ENCODE data around the gene C20orf202.

C20orf202 gene

DNA sequence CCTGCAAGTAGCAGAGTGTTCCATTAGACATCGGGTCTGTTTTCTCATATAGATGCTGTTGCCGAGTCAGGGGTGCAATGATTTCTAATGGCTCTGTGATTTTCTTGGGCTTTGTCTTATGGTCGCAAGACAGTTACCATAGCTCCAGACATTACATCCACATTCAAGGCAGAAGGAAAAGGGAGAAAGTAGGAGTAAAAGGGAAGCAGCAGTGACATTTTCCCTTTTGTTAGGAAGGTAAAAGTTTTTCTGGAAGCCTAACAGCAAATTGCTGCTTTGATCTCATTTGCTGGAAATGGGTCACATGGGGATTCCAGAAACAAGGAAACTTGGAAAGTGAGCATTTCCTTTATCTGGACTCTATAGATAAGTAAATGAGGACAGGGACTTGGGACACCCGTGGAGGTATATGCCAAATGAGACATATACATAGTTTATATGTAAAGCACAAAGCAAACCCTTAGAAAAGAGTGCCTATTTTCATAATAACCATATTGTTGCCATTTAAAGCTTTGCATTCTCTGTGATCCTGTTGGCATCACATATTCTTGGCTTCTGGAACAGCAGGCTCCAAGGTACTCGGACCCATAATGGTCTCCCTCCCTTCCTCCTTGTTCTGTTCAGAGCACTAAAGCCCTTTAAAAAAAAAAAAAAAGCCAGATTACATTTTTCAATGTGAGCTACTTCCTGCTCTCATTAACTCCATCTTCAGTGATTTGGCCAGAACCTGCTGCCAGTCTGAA lies at the start of gene C20orf202:
TSS of gene C20orf202 (plus strand) at position 693 of the 743 bp plus-strand sequence. CDS start 132 bp downstream, outside the sequence.
- no peak for DNase-seq

DNA sequence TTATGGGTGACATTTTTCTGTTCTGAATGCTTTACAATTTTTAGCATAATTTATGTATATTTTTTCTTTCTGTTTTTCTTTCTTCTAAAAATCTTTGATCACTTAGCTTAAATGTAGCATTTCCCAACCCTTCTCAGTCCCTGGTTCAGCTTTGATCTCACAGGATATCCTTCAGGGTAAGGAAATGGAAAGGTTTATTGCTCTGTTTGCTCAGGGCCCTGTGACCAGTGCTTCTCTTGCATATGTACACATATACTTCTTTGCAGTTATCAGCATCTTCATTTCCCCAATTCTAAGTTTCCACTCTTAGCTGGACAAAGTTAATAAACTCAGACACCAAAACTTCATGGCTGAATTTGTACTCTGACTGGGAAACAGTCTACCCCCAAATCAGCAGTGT lies 49.0 kb upstream of the C20orf202 start:
- no peak for DNase-seq

DNA sequence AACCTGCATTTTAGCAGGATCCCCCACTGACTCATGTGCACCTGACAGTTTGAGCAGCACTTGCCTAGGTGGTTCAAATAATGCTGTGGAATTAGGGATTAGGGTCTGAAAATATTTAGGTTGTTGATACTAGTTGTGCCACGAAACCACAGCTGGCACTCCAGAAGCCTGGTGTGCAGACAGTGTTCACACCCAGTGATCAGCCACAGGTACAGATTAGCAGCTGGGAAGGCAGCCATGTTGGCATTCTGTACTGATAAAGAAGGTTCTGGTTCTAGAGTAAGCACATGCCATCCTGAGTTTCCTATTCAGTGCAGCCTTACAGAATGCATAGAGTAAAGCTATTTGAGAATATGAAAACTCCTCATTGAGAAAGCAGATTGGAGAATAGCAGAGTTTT lies 48.6 kb upstream of the C20orf202 start:
- no peak for DNase-seq

DNA sequence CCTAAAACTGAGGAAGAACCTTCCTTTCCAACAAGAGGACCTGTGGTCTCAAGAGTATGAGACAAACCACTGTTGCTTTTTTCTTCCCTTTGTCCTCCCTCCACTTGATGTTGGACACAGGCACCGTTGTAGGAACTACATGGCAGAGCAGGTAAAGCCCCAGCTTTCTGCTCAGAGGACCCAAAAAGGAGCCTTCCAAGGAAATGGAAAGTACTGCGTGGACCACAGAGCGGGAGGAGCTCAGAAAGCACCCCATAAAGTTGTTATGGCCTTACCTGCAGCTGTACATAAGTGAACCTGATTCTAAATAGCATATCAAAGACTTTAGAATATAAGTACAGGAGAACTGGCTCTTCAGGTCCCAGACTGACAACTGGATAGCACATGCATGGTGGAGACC lies 47.9 kb upstream of the C20orf202 start:
- DNase-seq, result no peak

DNA sequence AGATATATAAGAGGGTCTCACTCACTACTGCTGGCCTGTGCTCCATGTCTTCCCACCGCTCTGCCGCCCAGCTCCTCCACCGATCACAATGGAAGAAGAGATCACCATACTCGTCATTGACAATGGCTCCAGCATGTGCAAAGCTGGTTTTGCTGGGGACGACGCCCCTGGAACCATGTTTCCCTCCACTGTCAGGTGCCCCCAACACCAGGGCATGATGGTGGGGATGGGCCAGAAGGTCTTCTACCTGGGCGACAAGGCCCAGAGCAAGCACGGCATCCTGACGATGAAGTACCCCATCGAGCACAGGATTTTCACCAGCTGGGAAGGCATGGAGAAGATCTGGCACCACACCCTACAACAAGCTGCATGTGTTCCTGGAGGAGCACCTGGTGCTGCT lies 42.8 kb upstream of the C20orf202 start:
- no peak for DNase-seq

DNA sequence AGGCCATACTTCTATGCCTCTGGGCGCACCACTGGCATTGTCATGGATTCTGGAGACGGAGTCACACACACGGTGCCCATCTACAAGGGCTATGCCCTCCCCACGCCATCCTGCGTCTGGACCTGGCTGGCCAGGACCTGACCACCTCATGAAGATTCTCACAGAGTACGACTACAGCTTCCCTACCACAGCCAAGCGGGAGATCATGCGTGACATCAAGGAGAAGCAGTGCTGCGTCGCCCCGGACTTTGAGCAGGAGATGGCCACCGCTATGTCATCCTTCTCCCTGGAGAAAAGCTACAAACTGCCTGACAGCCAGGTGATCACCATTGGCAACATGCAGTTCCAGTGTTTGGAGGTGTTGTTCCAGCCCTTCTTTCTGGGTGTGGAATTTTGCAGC lies 42.3 kb upstream of the C20orf202 start:
- no peak for DNase-seq

DNA sequence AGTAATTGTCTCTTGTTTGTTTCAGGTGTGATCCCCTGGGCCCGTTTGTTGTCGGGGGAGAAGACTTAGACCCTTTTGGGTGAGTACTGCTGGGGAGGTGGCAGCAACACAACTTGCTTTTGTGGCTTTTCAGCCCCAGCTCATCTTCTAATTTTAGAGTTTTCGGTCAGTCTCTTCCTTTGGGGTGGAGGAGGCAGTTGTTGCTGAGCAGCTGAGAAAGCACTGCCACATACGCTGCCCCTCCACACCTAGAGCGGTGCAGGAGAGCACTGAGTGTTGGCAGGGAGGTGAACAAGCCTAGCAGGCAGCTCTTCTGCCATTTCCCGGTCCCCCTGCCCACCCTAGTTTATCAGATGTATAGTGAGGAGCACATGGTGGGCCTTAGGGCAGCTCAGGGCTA lies 40.1 kb upstream of the C20orf202 start:
- no peak for DNase-seq

DNA sequence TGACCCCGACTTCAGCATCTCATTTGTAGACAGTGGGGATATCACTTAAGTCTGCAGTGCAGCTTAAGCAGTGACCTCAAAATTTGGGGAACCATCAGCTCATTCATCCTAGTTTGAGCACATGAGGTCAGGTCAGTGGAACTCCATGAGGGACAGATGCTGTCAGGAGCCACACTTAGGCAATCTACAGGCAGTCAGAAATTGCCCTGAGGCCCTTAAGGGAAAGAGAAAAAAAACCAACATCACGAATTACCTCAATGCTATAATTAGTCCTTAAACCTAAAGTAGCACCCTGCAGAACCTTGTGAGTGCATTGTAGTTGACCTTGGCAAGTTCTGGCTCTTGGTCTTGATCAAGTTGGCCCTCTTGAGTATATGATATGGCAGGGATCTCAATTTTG lies 39.6 kb upstream of the C20orf202 start:
- DNase-seq, result no peak

DNA sequence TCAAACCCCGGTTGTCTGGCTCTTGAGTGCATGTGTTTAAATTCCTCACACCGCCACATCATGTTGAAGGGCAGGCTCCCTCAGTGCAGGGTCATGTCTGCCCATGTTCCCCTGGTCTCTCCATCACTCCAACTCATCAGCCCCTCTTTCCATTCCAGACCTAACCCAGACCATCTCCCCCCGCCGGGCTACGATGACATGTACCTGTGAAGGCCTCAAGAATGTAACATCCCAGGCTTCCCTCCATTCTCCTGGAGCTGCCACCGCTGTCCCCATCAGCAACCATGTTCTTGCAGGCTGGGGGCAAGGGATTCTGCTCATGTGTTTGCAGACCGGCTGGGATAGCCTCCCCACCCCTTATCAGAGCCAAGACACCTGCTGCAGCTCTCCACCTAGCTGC lies 38.4 kb upstream of the C20orf202 start:
- DNase-seq, result no peak

DNA sequence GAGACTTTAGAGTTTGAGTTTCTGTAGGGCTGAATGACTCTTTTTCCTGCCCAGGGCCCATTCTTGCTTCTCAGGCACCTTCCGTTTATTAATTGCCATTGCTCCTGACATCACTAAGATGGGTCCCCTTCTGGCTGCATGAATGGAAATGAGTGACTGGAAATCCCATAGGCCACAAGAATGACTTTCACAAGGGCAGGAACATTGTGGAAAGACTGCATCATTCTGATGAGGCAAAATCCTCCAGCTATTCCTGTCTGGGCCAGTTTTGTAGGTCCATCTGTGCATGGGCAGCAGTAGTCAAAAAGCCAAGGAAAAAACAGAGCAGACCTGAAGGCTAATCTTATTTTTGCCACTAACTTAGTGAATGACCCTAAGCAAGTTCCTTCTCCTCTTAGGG lies 37.7 kb upstream of the C20orf202 start:
- no peak for DNase-seq

DNA sequence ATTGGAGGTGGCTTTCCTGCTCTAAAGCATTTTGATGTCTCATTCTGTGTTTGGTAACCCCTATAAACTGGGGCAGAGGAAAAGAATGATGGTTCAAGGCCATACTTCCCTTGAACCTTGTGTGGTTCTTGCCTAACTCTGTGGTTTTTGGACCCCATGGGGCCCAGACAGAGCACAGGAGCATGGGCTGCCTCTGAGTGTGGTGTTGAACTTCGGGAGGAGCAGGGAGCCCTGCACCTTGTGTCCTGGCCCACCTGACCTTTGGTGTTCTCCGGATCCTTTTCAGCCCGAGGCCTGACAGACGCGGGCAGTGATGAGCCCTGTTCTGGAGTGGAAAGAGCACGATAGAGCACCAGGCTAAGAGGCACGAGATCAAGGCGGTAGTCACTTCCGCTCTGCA lies 37.3 kb upstream of the C20orf202 start:
- no peak for DNase-seq

DNA sequence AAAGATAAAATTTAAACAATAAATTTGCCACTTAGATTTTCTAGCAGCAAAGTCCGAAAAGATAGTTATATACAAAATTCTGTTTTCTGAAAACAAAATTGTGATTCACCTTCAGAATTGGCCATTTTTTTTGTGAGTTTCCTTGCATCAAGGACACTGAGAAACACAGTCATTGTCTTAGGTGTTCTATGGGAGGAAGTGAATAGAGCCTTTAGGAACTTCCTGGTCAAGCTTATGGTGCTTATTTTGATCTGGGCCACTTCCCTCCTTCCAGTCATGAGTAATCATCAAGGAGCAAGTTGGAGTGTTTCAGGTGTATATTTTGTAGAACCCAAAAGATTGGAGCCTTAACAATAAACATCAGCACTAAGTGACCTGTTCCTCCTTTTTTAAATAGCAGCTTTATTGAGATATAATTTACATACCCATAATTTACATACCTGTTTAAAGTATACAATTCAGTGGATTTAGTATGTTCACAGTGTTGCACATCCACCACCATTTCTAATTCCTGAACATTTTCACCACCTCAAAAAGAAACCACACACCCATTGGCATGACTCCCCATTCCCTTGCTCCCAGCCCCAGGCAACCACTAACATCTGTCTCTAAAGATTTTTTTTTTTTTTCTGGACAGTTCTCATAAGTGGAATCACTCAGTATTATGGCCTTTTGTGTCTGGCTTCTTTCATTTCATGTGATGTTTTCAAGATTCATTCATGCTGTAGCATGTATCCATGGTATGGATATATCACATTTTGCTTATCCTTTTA lies 36.1 kb upstream of the C20orf202 start:
- DNase-seq, result no peak

DNA sequence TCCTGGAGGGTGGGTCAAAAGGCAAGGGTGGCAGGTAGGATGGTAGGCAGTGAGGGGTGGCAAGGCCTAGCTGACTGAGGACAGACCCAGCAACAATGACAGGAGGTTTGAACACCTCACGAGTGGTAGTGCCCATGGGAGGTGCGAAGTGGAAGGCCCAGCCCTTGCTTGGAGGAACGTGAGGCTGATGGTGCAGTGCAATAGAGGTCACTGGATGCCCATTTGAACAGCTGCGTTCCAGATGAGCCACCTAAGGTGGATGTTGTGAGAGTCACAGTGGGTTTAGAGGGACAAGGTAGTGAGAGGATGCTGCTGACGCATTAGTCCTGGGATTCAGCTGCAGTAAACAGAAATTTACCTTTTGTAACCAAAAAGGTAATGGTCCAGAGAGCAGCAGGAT lies 34.0 kb upstream of the C20orf202 start:
- no peak for DNase-seq

DNA sequence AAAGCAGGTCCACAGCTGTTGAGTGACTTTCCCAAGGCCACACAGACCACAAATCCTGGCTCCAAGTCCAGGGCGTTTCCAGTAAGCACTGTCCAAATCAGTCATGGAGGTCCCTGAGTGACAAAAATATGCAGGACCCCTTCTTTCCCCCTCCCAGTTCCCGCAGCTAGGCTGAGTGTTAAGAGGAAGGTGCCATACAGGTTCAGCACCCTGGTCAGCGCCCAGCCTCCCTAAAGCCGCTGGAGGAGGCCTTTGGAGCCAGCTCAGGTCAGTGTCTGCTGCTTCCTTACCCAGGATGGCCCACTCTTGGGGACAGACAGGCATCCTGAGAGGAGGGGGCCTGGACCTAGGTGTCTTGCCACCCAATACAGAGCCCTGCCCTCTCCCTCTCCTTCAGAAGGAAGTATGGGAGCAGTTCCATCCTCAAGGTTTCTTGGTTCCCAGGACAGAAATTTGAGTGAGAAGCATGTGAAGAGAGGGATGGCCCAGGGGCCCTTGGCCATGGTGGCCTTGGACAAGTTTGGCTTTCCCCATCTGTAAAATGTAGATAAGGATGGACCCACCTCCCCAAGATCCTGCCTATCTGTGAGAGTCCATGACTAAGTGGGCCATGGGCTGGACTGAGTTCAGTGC lies 31.7 kb upstream of the C20orf202 start:
- no peak for DNase-seq

DNA sequence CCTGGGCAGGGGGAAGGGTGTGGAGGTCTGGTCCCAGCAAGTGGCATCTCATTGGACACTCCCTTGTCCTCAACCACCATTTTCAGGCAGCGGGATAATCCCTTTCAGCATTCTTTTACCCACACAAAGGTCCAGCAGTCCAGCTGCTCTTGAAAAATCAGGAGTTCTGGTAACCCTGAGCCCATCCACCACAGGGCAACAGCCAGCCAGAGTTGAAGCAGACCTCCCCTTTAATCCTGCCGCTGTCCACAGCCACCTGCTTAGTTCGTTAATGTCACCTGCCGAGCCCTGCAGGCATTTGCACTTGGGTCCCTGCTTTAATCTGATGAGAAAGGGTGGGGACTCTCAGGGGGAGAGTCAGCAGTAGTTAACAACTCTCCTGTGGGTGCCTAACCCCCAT lies 29.6 kb upstream of the C20orf202 start:
- no peak for DNase-seq

DNA sequence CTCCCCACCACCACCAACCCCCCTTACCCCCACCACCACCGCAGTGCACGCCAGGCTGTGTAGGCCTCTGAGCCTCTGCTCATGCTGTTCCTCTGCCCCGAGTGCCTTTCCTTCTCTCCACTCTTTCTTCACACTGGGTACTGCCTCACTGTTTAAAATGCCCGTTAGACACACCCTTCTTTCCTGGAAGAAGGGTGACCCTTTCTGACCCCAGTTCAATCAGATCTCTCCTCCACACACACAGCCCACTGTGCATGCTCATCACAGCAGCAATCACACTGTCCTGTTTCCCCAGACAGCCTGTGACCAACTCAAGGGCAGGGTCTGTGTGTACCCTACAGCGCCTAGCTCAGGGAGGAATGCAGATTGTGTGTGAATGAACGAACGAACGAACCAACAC lies 28.5 kb upstream of the C20orf202 start:
- DNase-seq, result no peak

DNA sequence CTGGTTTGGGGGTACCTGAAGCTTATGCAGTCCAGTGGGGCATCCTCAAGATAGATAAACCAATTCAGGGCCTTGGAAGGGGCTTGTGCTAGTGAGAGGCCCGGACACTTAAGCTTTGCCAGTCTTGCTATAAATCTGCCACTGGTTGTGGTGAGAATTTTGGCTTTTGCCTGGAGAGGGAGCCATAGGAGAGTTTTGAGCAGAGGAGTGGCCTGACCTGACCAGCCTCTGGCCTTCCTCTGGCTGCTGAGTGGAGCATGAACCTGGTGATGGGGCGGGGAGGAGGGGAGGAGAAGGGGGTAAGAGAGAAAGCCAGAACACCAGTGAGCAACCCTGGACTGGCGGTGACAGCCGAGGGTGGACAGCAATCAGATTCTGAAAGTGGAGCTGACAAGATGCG lies 25.6 kb upstream of the C20orf202 start:
- no peak for DNase-seq

DNA sequence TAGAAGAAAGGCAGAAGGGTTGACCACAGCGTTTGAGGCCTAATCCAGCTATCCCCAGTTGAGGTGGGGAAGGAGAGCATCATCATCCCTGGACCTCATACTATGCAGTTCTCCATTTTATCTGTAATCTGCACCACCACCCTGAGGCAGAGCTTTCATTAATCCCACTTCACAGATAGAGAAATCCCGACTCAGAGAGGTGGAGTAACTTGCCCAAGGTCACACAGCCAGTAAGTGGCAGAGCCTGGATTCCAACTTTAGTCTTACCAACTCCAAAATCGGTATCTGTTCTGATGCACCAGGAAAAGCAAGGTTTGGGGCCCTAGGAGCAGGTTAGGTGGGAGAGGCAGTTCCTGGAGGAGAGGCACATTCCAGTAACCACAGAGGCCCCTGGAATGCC lies 25.2 kb upstream of the C20orf202 start:
- DNase-seq, result no peak

DNA sequence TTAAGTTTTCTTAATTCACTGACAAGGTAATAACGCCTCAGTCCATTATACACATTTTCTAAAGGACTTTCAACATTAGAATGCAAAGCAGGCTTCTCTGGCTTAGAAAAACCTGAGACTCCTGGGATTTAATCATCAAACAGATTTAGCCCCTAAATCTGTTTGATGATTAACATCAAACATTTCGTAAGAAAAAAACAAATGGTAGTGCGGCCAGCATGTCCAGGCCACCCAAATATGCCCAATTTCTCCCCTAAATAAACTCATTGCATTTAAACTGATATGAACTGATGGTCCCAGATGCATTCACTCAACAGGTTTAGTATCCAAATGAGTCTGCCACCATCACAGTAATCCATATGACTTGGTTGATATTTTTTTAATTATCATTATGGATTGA lies 24.6 kb upstream of the C20orf202 start:
- no peak for DNase-seq

DNA sequence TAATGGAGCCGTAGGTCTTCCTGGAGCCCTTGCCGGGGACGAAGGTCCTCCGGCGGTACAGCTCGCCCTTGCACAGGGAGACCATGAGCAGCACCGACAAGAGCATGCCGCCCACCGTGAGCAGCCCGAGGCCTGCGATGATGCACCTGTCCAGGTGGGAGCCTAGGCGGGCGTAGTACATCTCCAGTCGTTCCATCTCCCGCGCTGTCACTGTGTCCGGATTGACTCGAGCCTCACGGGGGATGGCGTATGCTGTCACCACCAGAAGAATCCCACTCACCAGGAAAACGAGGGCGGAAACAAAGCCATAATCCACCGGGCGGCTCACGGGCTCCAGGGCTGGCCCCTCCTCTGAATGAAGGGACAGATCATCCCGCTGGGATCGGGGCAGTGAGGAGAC lies 22.3 kb upstream of the C20orf202 start:
- no peak for DNase-seq

DNA sequence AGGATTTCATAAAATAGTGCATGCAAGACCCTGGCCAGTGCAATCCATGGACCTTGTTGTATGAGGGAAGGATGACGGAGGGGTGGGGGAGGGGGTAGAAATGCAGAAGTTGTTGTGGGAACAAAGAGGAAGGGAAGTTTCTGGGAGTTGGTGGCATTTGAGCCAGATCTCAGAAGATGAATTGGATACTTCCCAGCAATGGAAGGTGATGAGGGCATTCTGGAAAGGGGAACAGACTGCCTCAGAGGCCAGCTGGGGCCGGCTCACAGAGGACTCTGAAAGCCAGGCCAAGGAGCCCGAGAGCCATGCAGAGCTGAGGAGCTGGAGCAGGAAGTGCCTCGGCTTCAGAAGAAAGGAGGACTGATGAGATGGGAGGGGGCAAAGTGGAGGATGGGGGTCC lies 21.1 kb upstream of the C20orf202 start:
- DNase-seq, result no peak

DNA sequence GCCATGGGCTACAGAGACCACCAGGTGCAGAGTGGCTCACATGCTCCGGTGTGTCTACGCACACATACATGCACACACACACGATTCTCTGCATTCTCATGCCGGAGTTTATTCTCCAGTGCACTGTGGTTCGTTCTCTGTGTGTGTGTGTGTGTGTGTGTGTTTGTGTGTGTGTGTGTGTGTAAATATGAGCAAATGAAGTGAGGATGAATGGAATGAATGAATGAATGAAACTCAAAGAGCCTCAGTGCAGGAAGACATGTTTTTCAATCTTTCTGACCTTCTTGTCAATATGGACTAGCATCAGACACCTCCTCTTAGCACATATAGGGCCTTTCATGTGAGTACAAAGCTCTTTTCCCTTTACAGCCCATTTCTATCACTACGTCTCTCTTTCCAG lies 20.1 kb upstream of the C20orf202 start:
- DNase-seq, result no peak

DNA sequence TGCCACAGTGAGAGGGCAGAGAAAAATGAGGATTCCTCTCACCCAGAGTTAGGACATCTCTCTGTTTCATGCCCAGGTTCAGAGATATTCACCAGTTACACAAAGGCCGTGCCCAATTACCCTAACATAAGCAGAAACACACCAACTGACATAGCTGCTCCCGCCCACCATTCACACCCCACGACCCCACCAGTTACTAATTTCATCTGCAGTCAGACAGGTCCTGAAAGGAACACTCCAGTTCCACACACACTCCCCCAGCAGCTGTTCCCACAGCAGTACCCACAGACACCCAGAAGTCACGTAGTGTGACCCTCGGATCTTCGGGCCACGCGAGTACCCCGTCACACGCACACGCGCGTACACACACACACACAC lies 19.0 kb upstream of the C20orf202 start:
- DNase-seq, result no peak

DNA sequence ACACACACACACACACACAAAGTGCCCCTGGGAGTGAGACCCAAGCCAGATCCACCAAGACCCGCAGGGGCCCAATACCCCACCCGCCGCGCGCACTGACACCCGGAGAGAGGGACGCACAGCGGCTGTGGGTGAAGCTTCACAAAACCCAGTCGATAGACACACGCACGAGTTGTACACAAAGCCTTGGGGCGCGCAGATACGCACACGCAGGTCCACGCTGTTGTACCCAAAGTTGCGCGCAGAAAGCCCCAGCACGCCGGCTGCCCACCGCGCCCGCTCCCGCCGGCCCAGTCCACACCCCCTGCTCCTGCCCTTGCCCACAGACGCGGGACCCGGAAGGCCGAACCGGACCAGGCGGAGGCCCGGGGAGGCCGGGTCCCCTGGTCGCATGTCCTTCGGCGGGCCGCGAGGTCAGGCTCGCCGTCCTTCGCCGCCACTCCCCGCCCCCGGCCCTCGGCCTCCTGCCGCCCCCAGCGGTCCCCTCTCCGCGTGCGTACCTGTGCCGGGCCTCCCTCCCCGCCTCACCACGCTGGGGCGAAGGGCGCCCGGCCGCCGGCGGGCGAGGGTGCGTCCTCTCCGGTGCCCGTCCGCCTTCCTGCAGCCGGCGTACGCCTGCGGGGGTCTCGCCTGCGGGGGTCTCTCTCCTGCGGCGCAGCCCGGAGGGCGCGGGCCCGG lies 18.5 kb upstream of the C20orf202 start, which contains the start of gene TMEM74B:
TSS of gene TMEM74B (minus strand) at position 344 of the 678 bp plus-strand sequence. CDS start 1,180 bp downstream, outside the sequence.
- DNase-seq, result no peak

All from stimulated activated CD4-positive, alpha-beta T cell treated with anti-CD3 and anti-CD28 coated beads, Interleukin-4, amount 100 ng/mL, for 4 hours (primary cell).